Measurements from ENCODE around the gene SNAPC3.

- TF ChIP-seq CTCF (IDR thresholded peaks at IDR 0.05) (no peak), EZH2phosphoT487 (IDR thresholded peaks at IDR 0.05) (no peak)
Observed at GRCh38 chr9:15426019-15426418, 3.3 kb downstream of the SNAPC3 start.

All from neural progenitor cell (in vitro differentiated cells).